Endothelial cell of umbilical vein (primary cell): Measurements from ENCODE around the gene CPLX1. TPM values are rescaled to one million over a fixed set of nuclear protein-coding genes. Genes with fewer than 3 reads are reported as not detected.

Source experiments
- BruUV-seq: library from RNA; stranded (reverse); fragments of 400-500 nt; replicated peaks from 2 replicates; lab custom pipeline; 2021; lab: Mats Ljungman, UMichigan
- CTCF ChIA-PET: fragments of 300-600, 350-600 bp; sonication (Branson Sonifier 250); formaldehyde crosslinking; loops from one replicate; lab custom pipeline; 2021; ENCODE audit warnings: antibody characterized with exemption, inconsistent platforms; lab: Charles Lee
- POLR2A ChIA-PET: fragments of 300-600, 350-600 bp; sonication (Branson Sonifier 250); formaldehyde crosslinking; loops from one replicate; lab custom pipeline; 2021; ENCODE audit warnings: antibody characterized with exemption, inconsistent platforms; lab: Charles Lee
- DNase-seq: peaks from one replicate; pipeline ENCODE4 v3.0.0-alpha.2; 2011; ENCODE audit warnings: low read depth, low spot score
- FAIRE-seq: peaks from 2 replicates; lab custom pipeline; 2011; peaks lifted over from hg19 to GRCh38; lab: Jason Lieb, UNC
- H2AFZ ChIP-seq: 2 replicates; pipeline ENCODE4 v1.6.0; 2012; ENCODE audit warnings: low read depth, low read length, control low read depth, inconsistent platforms
- H3K27ac ChIP-seq: 2 replicates; pipeline ENCODE4 v1.5.1; 2011; ENCODE audit warnings: low read depth, mild to moderate bottlenecking, control low read depth, low read length, moderate library complexity; ENCODE audit not compliant: insufficient read depth
- H3K27me3 ChIP-seq, 2 experiments: 2 replicates each; pipeline versions ENCODE4 v1.6.0 to v1.6.1; 2011; ENCODE audit warnings: low read length in 2 of 2, mixed read lengths in 1 of 2; ENCODE audit not compliant: control insufficient read depth in 2 of 2, insufficient read depth in 2 of 2
- H3K36me3 ChIP-seq, 2 experiments: 2 replicates in 1 of 2; 3 replicates in 1 of 2; pipeline ENCODE4 v1.5.1; 2011; ENCODE audit warnings: low read length in 2 of 2, mild to moderate bottlenecking in 1 of 2, moderate library complexity in 1 of 2; ENCODE audit not compliant: control insufficient read depth in 2 of 2, insufficient read depth in 2 of 2; ENCODE audit errors: extremely low read depth in 1 of 2
- H3K4me1 ChIP-seq: 3 replicates; pipeline ENCODE4 v1.5.1; 2011; ENCODE audit warnings: mild to moderate bottlenecking, low read length; ENCODE audit not compliant: control insufficient read depth, insufficient read depth; ENCODE audit errors: extremely low read depth
- H3K4me2 ChIP-seq: 2 replicates; pipeline ENCODE4 v1.6.1; 2011; ENCODE audit warnings: low read length, control low read depth, mixed read lengths; ENCODE audit not compliant: insufficient read depth
- H3K4me3 ChIP-seq, 3 experiments: fragments of 200-600 bp in 1 of 3; sonication (generic), shearing (Covaris generic) in 1 of 3; replicated peaks in 1 of 3; 2 replicates each; pipeline ENCODE4 v1.5.1; 2011 to 2016; ENCODE audit warnings: control low read depth in 3 of 3, low read length in 3 of 3, mild to moderate bottlenecking in 2 of 3, inconsistent platforms in 1 of 3, low read depth in 1 of 3, moderate library complexity in 1 of 3; ENCODE audit not compliant: insufficient read depth in 1 of 3
- H3K79me2 ChIP-seq: 2 replicates; pipeline ENCODE4 v1.6.0; 2012; ENCODE audit warnings: low read length, inconsistent platforms; ENCODE audit not compliant: control insufficient read depth, insufficient read depth
- H3K9ac ChIP-seq: replicated peaks from 2 replicates; pipeline ENCODE3; 2011; ENCODE audit warnings: low read length, control low read depth; ENCODE audit not compliant: insufficient read depth; ENCODE audit errors: extremely low read depth
- H3K9me1 ChIP-seq: replicated peaks from 3 replicates; pipeline ENCODE4 v1.6.0; 2011; ENCODE audit warnings: mild to moderate bottlenecking, low read length; ENCODE audit not compliant: control insufficient read depth, insufficient read depth; ENCODE audit errors: extremely low read depth
- H3K9me3 ChIP-seq: replicated peaks from 2 replicates; pipeline ENCODE4 v1.5.1; 2012; ENCODE audit warnings: low read length, inconsistent platforms; ENCODE audit not compliant: control insufficient read depth, insufficient read depth
- H4K20me1 ChIP-seq: replicated peaks from 2 replicates; pipeline ENCODE3; 2011; ENCODE audit warnings: mild to moderate bottlenecking, low read length; ENCODE audit not compliant: control insufficient read depth, insufficient read depth; ENCODE audit errors: extremely low read depth
- CTCF ChIP-seq, 2 donors: IDR thresholded peaks; 1 replicate in 1 of 2; 2 replicates in 1 of 2; pipeline ENCODE4 v1.5.1; 2011; ENCODE audit warnings: low read length in 2 of 2, mild to moderate bottlenecking in 2 of 2, moderate library complexity in 2 of 2, control low read depth in 1 of 2, inconsistent platforms in 1 of 2, low read depth in 1 of 2; ENCODE audit not compliant: insufficient read depth in 1 of 2; ENCODE audit errors: extremely low read depth in 1 of 2
- EZH2 ChIP-seq: IDR thresholded peaks from 2 replicates; pipeline ENCODE4 v1.6.1; 2012; ENCODE audit warnings: borderline replicate concordance, low read depth, mild to moderate bottlenecking, moderate library complexity, low read length, inconsistent platforms; ENCODE audit not compliant: severe bottlenecking
- FOS ChIP-seq: IDR thresholded peaks from 2 replicates; pipeline ENCODE4 v1.6.1; 2011; ENCODE audit warnings: mild to moderate bottlenecking, low read length, moderate library complexity, borderline replicate concordance; ENCODE audit not compliant: insufficient read depth
- GATA2 ChIP-seq: IDR thresholded peaks from 2 replicates; pipeline ENCODE4 v1.7.0; 2011; ENCODE audit warnings: low read depth, mild to moderate bottlenecking, moderate library complexity, mixed read lengths, low read length; ENCODE audit not compliant: insufficient read length, insufficient read depth
- JUN ChIP-seq: IDR thresholded peaks from 2 replicates; pipeline ENCODE4 v1.6.1; 2011; ENCODE audit warnings: borderline replicate concordance, low read depth; ENCODE audit not compliant: insufficient read length, insufficient read depth
- MAX ChIP-seq: IDR thresholded peaks from 2 replicates; pipeline ENCODE4 v1.6.1; 2011; ENCODE audit not compliant: insufficient read depth, insufficient read length
- POLR2A ChIP-seq: IDR thresholded peaks from 2 replicates; pipeline ENCODE4 v1.6.1; 2012; ENCODE audit warnings: low read depth, mild to moderate bottlenecking, control low read depth, low read length
- dilution Hi-C: fragments of 300-500 bp; cut with MboI; formaldehyde crosslinking; loops from one replicate; pipeline ENCODE4 v1.15.0; 2019; ENCODE audit warnings: low sequenced_read_pairs; ENCODE audit not compliant: extremely low pct_ligation_motif_present
- intact Hi-C: fragments of 100-400 bp; cut with micrococcal nuclease; formaldehyde crosslinking; loops from one replicate; pipeline ENCODE4 v1.10.0; 2022
- polyA plus RNA-seq, 4 experiments: library from polyadenylated mRNA; depleted of rRNA in 3 of 4; stranded (reverse) in 3 of 4; unstranded in 1 of 4; fragments of >200 nt; gene quantifications; 2 replicates each; pipeline versions ENCODE4 v1.2.1 to v1.2.3, GENCODE V29; 2011 to 2012; ENCODE audit warnings: missing spikeins in 1 of 4
- total RNA-seq: library from RNA; stranded (reverse); gene quantifications from 2 replicates; pipeline ENCODE4 v1.2.3, GENCODE V29; 2021

The CPLX1 gene
- total and polyA plus RNA-seq, 2 donors (not counting 3 experiments of a cell fraction or from before 2014, with no cell fraction given) = 1.0 to 1.8 TPM

- peaks cover 15% of the 10 kb centered on the region for H3K79me2 ChIP-seq
- no peak overlapping the region for H3K9ac ChIP-seq
- dilution Hi-C loops = no loop called here
- no TSS peak for BruUV-seq
- peaks cover 11% of the 10 kb centered on the region for H3K4me1 ChIP-seq
- no peak overlapping the region for H3K4me3 ChIP-seq
- no peaks in the 10 kb centered on the region for H3K27me3 ChIP-seq
- H3K9me3 ChIP-seq = no peaks in the 10 kb centered on the region
- H3K36me3 ChIP-seq = peaks cover 7 to 35% of the 10 kb centered on the region in 2 experiments
- POLR2A ChIA-PET = no interaction called here
- no peak overlapping the region for H3K27ac ChIP-seq
- intact Hi-C loops = no loop called here
- no peaks in the 10 kb centered on the region for H4K20me1 ChIP-seq
- CTCF ChIA-PET = interaction anchor here (1.4 to 2.1 kb wide), 3 partner anchors 10 to 235 kb away, joined by 3 to 11 read pairs (median 5); partner anchors contain the start of gene IDUA
- FAIRE-seq (no peak), DNase-seq (no peak)
- TF ChIP-seq CTCF (IDR thresholded peaks at IDR 0.05; ENCODE audit: extremely low read depth in 1 of 2, insufficient read depth in 1 of 2, low read depth in 1 of 2, low read length in 2 of 2) (no peak), EZH2 (no peak), FOS (no peak), JUN (no peak), POLR2A (no peak), GATA2 (no peak), MAX (no peak)
- H2AFZ ChIP-seq = no peak overlapping the region
- no peak overlapping the region for H3K4me2 ChIP-seq
- no peaks in the 10 kb centered on the region for H3K9me1 ChIP-seq
These were observed 73.6 kb downstream of the CPLX1 start for GRCh38 chr4:752196-752861.
